Small intestine (tissue), 7 donors: ENCODE results near the gene LRRC27. TPM values are rescaled to one million over a fixed set of nuclear protein-coding genes. Genes with fewer than 3 reads are reported as not detected.

Experiments
- DNase-seq, 2 donors: peaks; one replicate each; pipeline versions ENCODE4 v3.0.0 to v3.0.0-alpha.2; 2013
- FAIRE-seq: peaks from 2 replicates; lab custom pipeline; 2012; peaks lifted over from hg19 to GRCh38; lab: Jason Lieb, UNC
- H3K27ac ChIP-seq, 3 donors: one replicate each; pipeline ENCODE4 v1.5.1; 2013; ENCODE audit warnings: low read length in 2 of 3, mild to moderate bottlenecking in 2 of 3, control low read depth in 1 of 3, inconsistent platforms in 1 of 3, low read depth in 1 of 3, moderate library complexity in 1 of 3
- H3K27me3 ChIP-seq, 3 donors: one replicate each; pipeline ENCODE4 v1.6.1; 2013; ENCODE audit warnings: low read length in 3 of 3, inconsistent platforms in 1 of 3; ENCODE audit not compliant: control insufficient read depth in 3 of 3, insufficient read depth in 3 of 3
- H3K36me3 ChIP-seq, 3 donors: one replicate each; pipeline ENCODE4 v1.6.1; 2013; ENCODE audit warnings: low read length in 3 of 3, inconsistent platforms in 1 of 3, low read depth in 1 of 3, mild to moderate bottlenecking in 1 of 3, moderate library complexity in 1 of 3; ENCODE audit not compliant: control insufficient read depth in 3 of 3, insufficient read depth in 2 of 3
- H3K4me1 ChIP-seq, 3 donors: one replicate each; pipeline ENCODE4 v1.6.1; 2013; ENCODE audit warnings: low read length in 2 of 3, inconsistent platforms in 1 of 3, low read depth in 1 of 3, mild to moderate bottlenecking in 1 of 3, moderate library complexity in 1 of 3; ENCODE audit not compliant: control insufficient read depth in 3 of 3, insufficient read depth in 2 of 3
- H3K4me3 ChIP-seq, 3 donors: one replicate each; pipeline ENCODE4 v1.5.1; 2013; ENCODE audit warnings: low read length in 3 of 3, control low read depth in 1 of 3, inconsistent platforms in 1 of 3, low read depth in 1 of 3, mild to moderate bottlenecking in 1 of 3, moderate library complexity in 1 of 3
- H3K9me3 ChIP-seq, 2 donors: one replicate each; pipeline ENCODE4 v1.6.1; 2013; ENCODE audit warnings: low read depth in 1 of 2, low read length in 1 of 2; ENCODE audit not compliant: control insufficient read depth in 2 of 2, insufficient read depth in 1 of 2
- WGBS, 3 donors: extraction: QIAGEN DNeasy Blood & Tissue Kit; methylation state at CpG; one replicate each; pipeline ENCODE4 v1.1.7; 2013; 5-methylcytosine and 5-hydroxymethylcytosine counted together
- polyA plus RNA-seq, 4 donors: library from polyadenylated mRNA; stranded (reverse) in 3 of 4; unstranded in 1 of 4; fragments of 200-250 nt in 3 of 4; fragments of 120-200 nt in 1 of 4; gene quantifications; one replicate each; pipeline versions ENCODE4 v1.2.1 to v1.2.3, GENCODE V29; 2013
- donor health status: healthy with polysubstance abuse.
- donor health status: control.
- donor health status: control.
- donor health status: Bipolar disorder and iron deficiency.
- donor health status: healthy.

The LRRC27 gene
- polyA plus RNA-seq, 4 donors = 4.7 to 14.1 (median 8.8) TPM

DNA sequence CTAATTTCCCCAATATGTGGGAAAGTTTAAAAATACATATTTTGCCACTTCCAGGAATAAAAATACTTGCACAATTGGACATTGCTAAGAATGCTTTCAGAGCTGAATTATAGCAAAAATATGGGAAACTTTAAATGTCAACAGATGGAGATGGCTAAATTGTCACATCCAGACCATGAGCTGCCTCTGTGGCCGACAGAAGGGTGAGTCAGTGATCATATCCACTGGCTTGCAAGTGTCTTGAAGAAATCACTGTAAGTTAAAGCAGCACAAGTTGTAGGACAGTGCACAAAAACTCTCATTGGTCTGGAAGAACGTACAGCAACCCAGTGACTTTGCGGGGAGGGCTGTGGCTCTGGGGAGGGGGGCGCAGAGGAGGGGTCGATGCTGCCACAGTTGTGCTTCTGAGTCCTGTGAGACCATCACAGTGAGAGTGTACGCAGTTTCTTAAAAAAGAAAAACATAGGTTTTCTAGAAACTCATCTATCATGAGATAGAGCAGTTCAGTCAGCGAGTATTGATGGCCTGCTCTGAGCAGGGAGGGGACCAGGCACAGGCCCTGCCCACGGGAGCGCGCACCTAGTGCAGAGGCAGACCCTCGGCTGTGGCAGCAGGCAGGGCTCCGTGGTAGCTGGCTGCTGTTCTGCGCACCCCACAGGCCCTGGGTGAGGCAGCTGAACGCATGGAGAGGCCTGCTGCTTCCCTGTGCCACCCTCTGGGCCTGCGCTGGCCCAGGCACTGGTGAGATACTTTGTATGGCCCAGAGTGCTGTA lies 25.5 kb downstream of the LRRC27 start:
- H3K9me3 ChIP-seq = no peaks in the 10 kb centered on the region
- no peak overlapping the region for H3K4me3 ChIP-seq
- peaks cover 0 to 55% (median 2%) of the 10 kb centered on the region in 3 donors for H3K36me3 ChIP-seq
- WGBS, 3 donors = 93 to 97% (median 96%) methylated on average over 15 of the region's 15 CpGs
- H3K4me1 ChIP-seq = no peaks in the 10 kb centered on the region
- DNase-seq = no peak
- no peaks in the 10 kb centered on the region for H3K27me3 ChIP-seq
- FAIRE-seq = no peak
- no peak overlapping the region for H3K27ac ChIP-seq

GRCh38 chr10:132359305-132360040 lies 27.5 kb downstream of the LRRC27 start:
- no peaks in the 10 kb centered on the region for H3K4me1 ChIP-seq
- H3K36me3 ChIP-seq = peaks cover 0 to 43% (median 2%) of the 10 kb centered on the region in 3 donors
- WGBS, 3 donors = 71 to 83% (median 80%) methylated on average over 21 of the region's 21 CpGs
- no peaks in the 10 kb centered on the region for H3K27me3 ChIP-seq
- H3K27ac ChIP-seq = no peak overlapping the region
- FAIRE-seq (no peak), DNase-seq (no peak)
- no peaks in the 10 kb centered on the region for H3K9me3 ChIP-seq
- H3K4me3 ChIP-seq = no peak overlapping the region

- no peak overlapping the region for H3K27ac ChIP-seq
- DNase-seq (peak in 1 of 2 donors; percentile 19), FAIRE-seq (no peak)
- H3K36me3 ChIP-seq = peaks cover 0 to 45% (median 0%) of the 10 kb centered on the region in 3 donors
- H3K4me3 ChIP-seq = no peak overlapping the region
- no peaks in the 10 kb centered on the region for H3K4me1 ChIP-seq
- WGBS, 3 donors = 74 to 80% (median 75%) methylated on average over 22 of the region's 22 CpGs
- H3K27me3 ChIP-seq = no peaks in the 10 kb centered on the region
- no peaks in the 10 kb centered on the region for H3K9me3 ChIP-seq
Observed at GRCh38 chr10:132360766-132361447, 28.9 kb downstream of the LRRC27 start.

GRCh38 chr10:132361581-132362101 lies 29.6 kb downstream of the LRRC27 start:
- FAIRE-seq (no peak), DNase-seq (no peak)
- H3K27me3 ChIP-seq = no peaks in the 10 kb centered on the region
- no peak overlapping the region for H3K27ac ChIP-seq
- H3K36me3 ChIP-seq = peaks cover 0 to 48% (median 0%) of the 10 kb centered on the region in 3 donors
- 89 to 94% (median 92%) methylated on average over 14 to 15 of the region's 15 CpGs for WGBS, 3 donors
- no peaks in the 10 kb centered on the region for H3K9me3 ChIP-seq
- no peaks in the 10 kb centered on the region for H3K4me1 ChIP-seq
- H3K4me3 ChIP-seq = no peak overlapping the region

DNA sequence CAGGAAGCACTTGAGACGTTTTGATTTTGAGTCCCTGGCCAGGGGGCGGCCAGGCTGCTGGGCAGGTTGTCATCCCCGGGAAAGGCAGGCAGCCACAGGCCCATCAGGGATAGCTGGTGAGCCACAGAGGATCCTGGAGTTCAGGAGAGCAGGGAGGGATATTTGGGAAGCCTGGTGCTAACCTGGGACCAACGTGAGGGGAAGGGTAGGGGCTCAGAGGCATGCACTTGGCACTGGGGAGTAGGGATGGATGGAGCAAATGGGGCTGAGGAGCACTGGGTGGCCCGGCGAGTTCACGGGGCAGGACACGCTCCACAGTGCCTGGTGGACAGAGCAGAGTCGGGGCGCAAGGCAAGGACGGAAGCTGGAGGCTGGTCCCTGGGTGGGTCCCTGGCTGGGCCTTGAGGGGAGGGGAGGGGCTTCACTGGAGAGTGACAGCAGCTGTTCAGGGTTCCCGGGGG lies 30.2 kb downstream of the LRRC27 start:
- Histone ChIP-seq H3K36me3 (peaks cover 0 to 44% (median 0%) of the 10 kb centered on the region in 3 donors), H3K27ac (no peak overlapping the region), H3K4me3 (no peak overlapping the region), H3K9me3 (no peaks in the 10 kb centered on the region), H3K4me1 (no peaks in the 10 kb centered on the region), H3K27me3 (no peaks in the 10 kb centered on the region)
- 84 to 87% (median 87%) methylated on average over 9 to 12 of the region's 12 CpGs for WGBS, 3 donors
- DNase-seq (no peak), FAIRE-seq (no peak)

DNA sequence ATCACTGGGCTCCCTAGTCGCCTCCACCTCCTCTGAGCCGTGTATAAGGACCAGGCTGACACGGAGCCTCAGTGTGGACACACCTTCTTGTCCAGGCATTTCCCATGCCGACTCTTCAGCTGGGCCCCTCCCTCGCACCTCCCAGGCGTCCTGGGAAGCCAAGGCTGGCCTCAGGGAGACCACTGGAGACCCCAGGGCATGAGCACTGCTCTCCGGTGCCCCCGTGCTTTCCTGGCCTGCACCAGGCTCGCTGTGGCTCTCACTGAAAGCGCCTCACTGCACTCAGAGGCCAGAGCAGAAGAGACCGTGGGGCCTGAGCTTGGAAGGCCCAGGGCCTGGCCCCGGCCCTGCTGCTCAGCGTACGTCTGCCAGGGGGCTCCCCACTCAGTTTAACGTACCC lies 31.4 kb downstream of the LRRC27 start:
- Histone ChIP-seq H3K4me3 (no peak overlapping the region), H3K4me1 (no peaks in the 10 kb centered on the region), H3K27me3 (no peaks in the 10 kb centered on the region), H3K9me3 (no peaks in the 10 kb centered on the region), H3K36me3 (peaks cover 0 to 41% (median 0%) of the 10 kb centered on the region in 3 donors), H3K27ac (no peak overlapping the region)
- FAIRE-seq = no peak
- 87 to 92% (median 88%) methylated on average over 15 of the region's 15 CpGs for WGBS, 3 donors
- no peak for DNase-seq

DNA sequence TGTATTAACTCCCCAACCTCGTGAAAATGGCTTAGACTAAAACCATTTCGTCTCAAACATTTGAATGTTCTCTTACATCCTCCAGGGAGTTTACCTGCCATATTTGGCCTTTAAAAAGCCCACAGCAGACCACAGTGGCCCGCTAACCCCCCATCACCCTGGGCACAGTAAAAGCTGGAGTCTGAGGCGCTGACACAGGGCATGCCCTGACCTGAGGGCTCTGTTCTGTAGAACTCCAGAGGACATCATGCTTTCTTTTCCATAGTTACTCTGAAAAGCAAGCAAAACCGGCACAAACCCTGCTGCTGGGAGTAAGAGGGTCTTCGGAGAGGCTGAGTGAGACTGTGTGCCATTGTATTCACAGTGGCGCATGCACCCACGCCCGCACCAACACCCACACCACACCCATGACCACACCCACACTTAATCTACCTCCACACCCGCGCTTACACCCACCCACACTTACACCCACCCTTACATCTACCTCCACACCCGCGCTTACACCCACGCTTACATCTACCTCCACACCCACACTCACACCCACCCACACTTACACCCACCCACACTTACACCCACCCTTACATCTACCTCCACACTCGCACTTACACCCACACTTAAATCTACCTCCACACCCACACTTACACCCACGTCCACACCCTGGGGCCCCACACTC lies 32.1 kb downstream of the LRRC27 start:
- Histone ChIP-seq H3K36me3 (peaks cover 0 to 41% (median 0%) of the 10 kb centered on the region in 3 donors), H3K4me1 (no peaks in the 10 kb centered on the region), H3K27me3 (no peaks in the 10 kb centered on the region), H3K9me3 (no peaks in the 10 kb centered on the region), H3K27ac (no peak overlapping the region), H3K4me3 (no peak overlapping the region)
- WGBS, 3 donors = 59 to 63% (median 60%) methylated on average over 15 to 16 of the region's 16 CpGs
- DNase-seq (peak in 1 of 2 donors; percentile 32), FAIRE-seq (no peak)
